Stimulated activated CD4-positive, alpha-beta T cell treated with anti-CD3 and anti-CD28 coated beads, Interleukin-15, amount 100 ng/mL, for 24 hours (primary cell): ENCODE measurements around the gene RAPH1.
"Not testable (repeated sequence)": the region's sequence is repeated elsewhere in the genome, so short reads cannot be mapped to it uniquely, and the experiment has no call there.

Experiments used
- DNase-seq: peaks from one replicate; pipeline ENCODE4 v3.0.0-alpha.2; 2020

Gene RAPH1

DNA sequence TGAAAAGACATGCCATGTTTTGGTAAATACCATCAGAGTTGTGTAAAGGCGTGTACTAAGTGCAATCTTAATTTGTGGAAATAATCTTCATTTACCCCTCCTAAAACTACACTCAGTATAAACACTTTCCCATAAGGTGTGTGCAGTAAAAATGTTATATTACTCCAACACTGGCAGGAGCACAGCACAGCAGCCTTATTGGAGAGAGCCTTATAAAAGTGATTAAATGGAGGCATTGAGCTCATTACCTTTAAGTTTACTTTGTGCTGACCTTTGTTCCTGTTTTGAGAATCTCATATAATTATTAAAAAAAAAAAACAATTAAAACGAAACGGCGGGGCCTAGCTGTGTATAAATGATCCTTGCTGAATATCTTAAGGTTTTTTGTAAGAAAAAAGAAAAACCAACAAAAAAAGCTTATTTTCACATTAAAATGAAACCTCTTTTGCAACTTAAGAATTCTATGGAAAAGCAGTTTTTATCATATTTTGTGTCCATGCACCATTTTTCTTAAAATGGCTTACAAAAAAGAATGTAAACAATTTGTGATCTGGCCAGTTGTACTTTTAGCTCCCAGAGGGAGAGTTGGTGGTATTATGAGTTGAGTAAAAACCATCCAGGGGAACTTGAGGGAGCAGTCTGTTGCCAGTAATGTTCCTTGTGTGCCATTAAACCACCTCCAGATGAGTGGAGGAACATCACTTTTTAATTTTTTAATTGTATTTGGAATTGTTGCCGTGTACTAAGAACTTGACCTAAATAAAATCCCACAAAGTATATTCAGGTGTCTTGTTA lies 103.5 kb downstream of the RAPH1 start:
- no peak for DNase-seq

DNA sequence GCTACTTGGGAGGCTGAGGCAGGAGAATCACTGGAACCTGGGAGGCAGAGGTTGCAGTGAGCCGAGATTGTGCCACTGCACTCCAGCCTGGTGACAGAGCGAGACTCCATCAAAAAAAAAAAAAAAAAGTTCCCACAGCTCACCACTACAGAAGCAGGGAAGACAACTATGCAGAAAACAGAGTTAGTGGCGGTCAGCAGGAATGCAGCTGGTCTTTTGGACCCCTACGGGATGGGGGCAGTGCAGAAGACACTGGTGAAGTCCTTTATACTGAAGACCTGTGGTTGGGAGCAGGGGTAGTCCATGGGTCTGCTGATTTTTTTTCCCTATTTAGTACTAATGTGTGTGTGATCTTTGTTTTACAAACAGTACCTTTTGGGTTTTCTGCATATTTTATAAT lies 105.5 kb downstream of the RAPH1 start:
- DNase-seq: not testable (repeated sequence)

DNA sequence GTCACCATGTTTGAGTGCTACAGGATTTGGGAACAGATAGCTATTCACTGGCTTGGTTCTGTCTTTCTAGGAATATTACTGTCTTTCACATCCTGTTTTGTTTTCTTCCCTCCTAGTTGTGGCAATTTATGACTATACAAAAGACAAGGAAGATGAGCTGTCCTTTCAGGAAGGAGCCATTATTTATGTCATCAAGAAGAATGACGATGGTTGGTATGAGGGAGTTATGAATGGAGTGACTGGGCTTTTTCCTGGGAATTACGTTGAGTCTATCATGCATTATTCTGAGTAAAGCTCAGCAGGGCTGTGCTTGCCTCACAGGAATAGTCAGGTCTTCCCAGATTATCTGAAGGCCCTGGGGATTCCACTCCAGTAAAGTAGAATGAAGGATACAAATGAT lies 108.0 kb downstream of the RAPH1 start:
- DNase-seq: no peak

DNA sequence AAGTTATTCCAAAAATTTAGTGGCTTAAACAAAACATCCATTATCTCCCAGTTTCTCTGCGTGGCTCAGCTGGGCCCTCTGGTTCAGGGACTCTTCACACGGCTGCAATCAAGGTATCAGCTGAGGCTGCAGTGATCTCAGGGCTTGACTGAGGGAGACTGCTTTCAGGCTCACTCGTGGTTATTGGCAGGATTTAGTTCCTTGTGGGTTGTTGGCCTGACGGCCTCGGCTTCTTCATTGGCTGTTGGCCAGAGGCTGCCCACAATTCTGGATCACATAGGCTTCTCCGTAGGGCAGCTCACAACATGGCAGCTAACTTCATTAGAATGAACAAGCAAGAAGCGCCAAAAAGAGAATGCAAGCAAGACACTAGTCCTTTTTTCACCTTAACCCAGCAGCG lies 116.8 kb downstream of the RAPH1 start:
- DNase-seq: no peak

GRCh38 chr2:203413796-203414195 lies 121.3 kb downstream of the RAPH1 start:
- DNase-seq: no peak

- DNase-seq: no peak
These were observed 122.4 kb downstream of the RAPH1 start for GRCh38 chr2:203412546-203413331.

- no peak for DNase-seq
These were observed 127.6 kb downstream of the RAPH1 start for GRCh38 chr2:203407496-203407895.

- no peak for DNase-seq
These were observed 130.1 kb downstream of the RAPH1 start for GRCh38 chr2:203404996-203405395.

DNA sequence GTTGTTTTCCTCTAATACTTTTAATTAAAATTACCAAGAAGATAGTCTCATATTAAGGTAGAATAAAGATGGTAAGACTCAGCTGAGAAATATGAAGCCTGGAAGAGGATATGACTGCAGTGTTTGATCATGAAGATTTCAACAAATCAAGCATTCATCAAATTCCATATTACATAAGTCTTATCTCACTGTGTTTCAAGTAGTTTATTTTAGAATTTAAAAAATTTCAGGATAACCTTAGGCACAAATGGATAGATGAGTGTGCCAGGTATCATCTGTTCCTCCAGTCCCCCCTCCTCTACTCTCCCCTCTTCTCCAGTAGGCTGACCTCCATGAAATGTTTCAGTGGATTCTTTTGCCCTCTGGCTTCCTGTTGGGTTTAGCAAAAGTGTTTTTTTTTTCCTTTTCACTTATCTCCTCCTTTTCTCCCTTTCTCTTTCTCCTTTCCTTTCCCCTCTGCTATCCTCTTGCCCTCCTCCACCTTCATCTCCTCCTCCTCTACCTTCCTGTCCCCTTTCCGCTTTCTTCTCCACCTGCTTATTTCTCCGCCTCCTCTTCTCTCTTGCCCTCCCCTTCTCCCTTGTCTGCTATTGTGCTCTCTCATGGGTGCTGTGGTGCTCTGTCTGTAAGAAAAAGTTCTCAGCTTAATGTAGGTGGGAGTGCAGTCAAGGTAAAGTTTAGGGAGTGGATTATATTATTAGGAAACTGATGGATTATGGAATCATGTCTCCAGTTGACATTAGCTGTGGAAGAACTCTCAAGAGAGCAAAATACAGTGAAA lies 134.1 kb downstream of the RAPH1 start:
- no peak for DNase-seq

- no peak for DNase-seq
These were observed 136.1 kb downstream of the RAPH1 start for GRCh38 chr2:203399031-203399430.

GRCh38 chr2:203396667-203397066 lies 138.4 kb downstream of the RAPH1 start:
- no peak for DNase-seq

DNA sequence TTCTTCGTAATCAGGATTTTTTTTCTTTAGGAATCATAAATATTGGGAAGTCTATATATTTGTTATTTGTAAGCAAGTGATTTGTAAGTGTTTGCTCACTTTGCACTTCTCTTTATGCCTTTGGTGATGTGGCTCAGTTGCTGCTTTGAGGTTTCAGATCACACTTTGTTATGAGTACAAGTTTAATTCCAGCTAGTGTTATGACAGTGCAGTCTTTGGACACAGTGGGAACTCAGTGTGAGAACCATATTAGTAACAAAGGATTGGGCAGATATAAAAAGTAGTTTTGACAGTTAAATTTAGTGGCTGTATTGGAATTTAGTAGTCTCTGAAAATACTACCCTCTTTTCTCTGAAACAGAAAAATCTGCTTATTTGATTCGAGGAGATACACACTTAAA lies 139.2 kb downstream of the RAPH1 start:
- DNase-seq: no peak

GRCh38 chr2:203394519-203395227 lies 140.4 kb downstream of the RAPH1 start:
- no peak for DNase-seq

- DNase-seq: not testable (repeated sequence)
These were observed 146.9 kb downstream of the RAPH1 start for GRCh38 chr2:203388153-203388552.

DNA sequence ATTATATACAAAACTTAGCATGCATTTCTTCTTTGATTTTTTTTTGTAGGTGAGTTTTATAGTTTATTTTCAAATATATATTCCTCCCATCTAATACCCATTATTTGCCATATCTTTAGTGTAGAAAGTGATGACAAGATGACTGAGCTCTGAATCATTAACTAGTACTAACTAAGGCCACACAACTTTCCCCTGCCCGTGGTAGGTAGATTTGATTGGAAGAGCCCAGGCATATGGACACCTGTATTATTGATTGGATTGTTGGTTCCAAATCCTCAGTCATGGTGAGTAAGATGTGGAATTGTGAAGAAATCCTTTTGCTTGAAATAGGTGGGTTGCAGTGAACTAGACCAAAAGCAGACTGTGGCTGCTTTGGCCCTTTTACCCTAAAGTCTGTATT lies 152.1 kb downstream of the RAPH1 start:
- no peak for DNase-seq

DNA sequence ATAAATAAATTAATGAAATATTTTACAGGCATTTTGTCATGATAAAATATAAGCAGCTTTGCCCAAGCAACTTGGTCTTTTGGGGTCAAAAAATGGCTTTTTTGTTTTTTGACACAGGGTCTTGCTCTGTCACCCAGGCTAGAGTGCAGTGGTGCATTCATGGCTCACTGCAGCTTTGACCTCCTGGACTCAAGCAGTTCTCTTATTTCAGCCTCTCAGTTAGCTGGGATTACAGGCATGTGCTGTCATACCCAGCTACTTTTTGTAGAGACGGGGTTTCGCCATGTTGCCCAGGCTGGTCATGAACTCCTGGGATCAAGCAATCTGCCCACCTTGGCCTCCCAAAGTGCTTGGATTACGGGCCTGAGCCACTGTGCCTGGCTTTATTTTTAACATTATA lies 155.9 kb downstream of the RAPH1 start:
- DNase-seq: no peak

DNA sequence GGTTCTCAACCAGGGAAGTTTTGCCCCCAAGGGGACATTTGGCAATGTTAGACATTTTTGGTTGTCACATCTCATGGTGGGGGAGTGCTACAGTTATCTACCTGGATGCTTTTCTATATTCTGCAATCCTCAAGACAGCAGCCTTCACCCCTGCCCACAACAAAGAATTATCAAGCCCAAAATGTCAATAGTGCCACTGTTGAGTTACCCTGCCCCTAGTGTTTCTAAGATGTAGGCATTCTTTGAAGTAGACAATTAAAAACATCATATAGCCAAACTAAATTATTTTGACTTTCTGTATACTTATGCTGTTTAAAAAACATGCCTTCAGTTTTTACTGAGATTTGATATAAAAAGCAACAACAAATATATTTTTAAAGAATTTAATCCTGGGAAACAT lies 158.9 kb downstream of the RAPH1 start:
- no peak for DNase-seq

DNA sequence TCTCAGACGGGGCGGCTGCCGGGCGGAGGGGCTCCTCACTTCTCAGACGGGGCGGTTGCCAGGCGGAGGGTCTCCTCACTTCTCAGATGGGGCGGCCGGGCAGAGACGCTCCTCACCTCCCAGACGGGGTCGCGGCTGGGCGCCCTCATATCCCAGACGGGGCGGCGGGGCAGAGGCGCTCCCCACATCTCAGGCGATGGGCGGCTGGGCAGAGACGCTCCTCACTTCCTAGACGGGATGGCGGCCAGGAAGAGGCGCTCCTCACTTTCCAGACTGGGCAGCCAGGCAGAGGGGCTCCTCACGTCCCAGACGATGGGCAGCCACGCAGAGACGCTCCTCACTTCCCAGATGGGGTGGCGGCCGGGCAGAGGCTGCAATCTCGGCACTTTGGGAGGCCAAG lies 162.4 kb downstream of the RAPH1 start:
- DNase-seq: not testable (repeated sequence)

DNA sequence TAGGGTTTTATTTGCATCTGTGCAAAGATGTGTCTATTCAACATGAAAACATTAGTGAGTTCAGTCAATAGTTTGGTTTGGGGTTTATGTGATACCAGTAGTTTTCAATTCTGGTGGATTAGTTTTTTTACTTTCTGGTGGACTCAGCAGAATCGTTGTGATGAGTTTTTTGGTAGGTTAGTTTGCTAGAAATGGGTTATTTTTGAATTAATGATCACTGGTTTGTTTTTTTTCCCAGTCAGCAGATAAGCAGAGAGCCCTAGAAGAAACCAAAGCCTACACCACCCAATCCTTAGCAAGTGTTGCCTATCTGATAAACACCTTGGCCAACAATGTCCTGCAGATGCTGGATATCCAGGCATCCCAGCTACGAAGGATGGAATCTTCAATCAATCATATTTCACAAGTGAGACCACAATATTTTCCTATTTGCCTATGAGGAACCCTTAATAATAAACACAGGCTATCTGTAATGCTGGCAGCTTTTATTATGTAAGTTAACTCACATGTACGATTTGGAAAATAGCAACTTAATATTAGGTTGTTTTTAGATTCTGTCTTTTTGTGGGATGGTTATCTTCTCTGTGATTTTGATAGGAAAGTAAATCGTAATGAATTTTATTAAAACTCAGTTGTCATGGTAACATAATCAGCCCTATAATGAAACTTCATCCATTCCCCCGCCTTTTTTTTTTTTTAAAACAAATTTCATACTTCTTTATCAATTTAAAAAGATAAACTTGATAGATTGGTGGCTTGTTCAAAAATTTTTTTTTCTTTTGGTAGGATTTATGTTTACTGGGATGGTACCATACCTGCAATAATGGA lies 168.2 kb downstream of the RAPH1 start:
- DNase-seq: no peak

DNA sequence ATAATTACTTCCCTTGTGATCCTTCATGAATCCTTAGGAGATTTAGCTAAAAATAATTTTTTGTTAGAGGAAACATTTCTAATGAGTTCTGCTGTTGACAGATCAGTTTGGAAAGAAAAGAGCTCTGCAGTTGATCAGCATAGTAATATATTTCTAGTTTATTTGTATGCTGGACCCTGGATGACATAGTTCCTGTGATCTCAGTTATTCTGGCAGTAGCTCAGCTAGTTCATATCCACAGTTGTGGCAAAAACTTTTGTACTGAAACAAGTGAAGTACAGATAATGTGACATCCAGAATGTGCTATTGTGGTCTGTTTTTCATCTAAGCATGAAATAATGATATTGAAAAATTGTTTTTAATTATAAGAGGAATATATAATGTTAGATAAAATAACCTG lies 173.2 kb downstream of the RAPH1 start:
- DNase-seq: no peak

DNA sequence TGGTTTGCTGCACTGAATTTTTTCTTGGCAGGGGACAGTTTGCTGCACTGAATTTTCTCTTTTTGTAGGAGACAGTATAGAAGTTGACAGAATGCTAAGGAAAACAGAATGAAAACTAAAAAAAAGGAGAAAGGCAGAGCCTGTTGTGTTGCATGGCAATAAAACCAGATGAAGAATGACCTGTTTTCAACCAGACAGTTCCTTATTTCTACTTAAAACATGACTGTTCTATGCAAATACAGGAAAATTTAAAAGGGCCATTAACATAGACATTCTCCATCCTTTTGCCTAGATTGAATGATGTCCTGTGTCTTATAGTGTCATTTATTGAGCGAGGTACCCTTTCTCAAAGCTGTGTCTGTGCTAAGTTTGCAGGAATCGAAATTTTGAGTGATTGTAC lies 173.6 kb downstream of the RAPH1 start:
- DNase-seq: no peak

DNA sequence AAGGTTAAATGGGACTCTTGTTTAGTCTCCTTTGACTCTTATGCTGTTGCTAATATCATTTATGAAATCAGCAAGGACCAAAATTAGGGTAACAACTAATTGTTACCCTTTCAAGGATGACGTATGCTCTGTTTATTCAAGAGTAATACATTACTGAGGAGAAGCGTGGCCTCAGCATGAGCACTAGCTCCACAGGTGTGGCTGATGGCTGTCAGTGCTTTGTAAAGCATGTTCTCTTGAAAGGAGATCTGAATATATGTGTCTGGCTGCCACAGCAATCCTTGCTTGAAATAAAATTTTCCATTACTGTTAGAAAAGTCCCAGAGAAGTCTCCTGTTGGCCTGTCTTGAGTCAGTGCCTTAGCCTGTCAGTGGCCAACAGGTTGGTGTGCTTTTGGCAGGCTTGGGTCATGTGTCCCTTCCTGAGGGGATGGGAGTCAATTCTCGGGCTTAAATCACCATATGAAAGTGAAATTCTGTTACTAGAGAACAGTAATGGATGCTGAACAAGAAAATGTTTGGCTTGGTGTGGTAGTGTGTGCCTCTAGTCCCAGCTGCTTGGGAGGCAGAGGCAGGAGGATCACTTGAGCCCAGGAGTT lies 174.2 kb downstream of the RAPH1 start:
- DNase-seq: no peak
